Glutamatergic neuron (in vitro differentiated cells): Measurements from ENCODE around the gene PPFIBP2. TPM values are rescaled to one million over a fixed set of nuclear protein-coding genes. Genes with fewer than 3 reads are reported as not detected.
"Not testable (repeated sequence)": the region's sequence is repeated elsewhere in the genome, so short reads cannot be mapped to it uniquely, and the experiment has no call there.

ENCODE experiments used
- DNase-seq: peaks from one replicate; pipeline ENCODE4 v3.0.0; 2022
- H3K27ac Mint-ChIP-seq: one replicate; pipeline ENCODE4 v1.8.0; 2020; ENCODE audit warnings: mild to moderate bottlenecking, mixed read lengths, inconsistent platforms; ENCODE audit not compliant: unreplicated experiment
- H3K27me3 Mint-ChIP-seq: one replicate; pipeline ENCODE4 v1.8.0; 2020; ENCODE audit warnings: mild to moderate bottlenecking, moderate library complexity, mixed read lengths, inconsistent platforms; ENCODE audit not compliant: unreplicated experiment
- H3K36me3 Mint-ChIP-seq: one replicate; pipeline ENCODE4 v1.8.0; 2020; ENCODE audit warnings: mild to moderate bottlenecking, mixed read lengths, inconsistent platforms; ENCODE audit not compliant: unreplicated experiment
- H3K4me1 Mint-ChIP-seq: one replicate; pipeline ENCODE4 v1.8.0; 2020; ENCODE audit warnings: mild to moderate bottlenecking, low read depth, mixed read lengths, inconsistent platforms; ENCODE audit not compliant: unreplicated experiment
- H3K4me3 Mint-ChIP-seq: one replicate; pipeline ENCODE4 v1.8.0; 2020; ENCODE audit warnings: mild to moderate bottlenecking, mixed read lengths, inconsistent platforms; ENCODE audit not compliant: unreplicated experiment
- H3K9me3 Mint-ChIP-seq: one replicate; pipeline ENCODE4 v1.8.0; 2020; ENCODE audit warnings: mild to moderate bottlenecking, moderate library complexity, mixed read lengths, inconsistent platforms; ENCODE audit not compliant: unreplicated experiment
- CTCF ChIP-seq: fragments of 200-600 bp; sonication (generic); IDR thresholded peaks from one replicate; pipeline ENCODE4 v1.5.0; 2021; ENCODE audit not compliant: partially characterized antibody, unreplicated experiment
- total RNA-seq: library from RNA; stranded (reverse); fragmentation: NEBNext Ultra II Directional; extraction: Animal tissue kit (Norgen Biotek cat#: 25700); gene quantifications from one replicate; pipeline ENCODE4 v1.2.1, GENCODE V29; 2021; ENCODE audit not compliant: unreplicated experiment

PPFIBP2 gene
- total RNA-seq, 1 donor from 2014 or later = 1.5 TPM

- no peaks in the 10 kb centered on the region for H3K36me3 Mint-ChIP-seq
- peak overlapping the region; percentile 16 for H3K4me3 Mint-ChIP-seq
- H3K4me1 Mint-ChIP-seq = no peaks in the 10 kb centered on the region
- H3K9me3 Mint-ChIP-seq = peaks cover 3% of the 10 kb centered on the region
- TF ChIP-seq CTCF = no peak
- DNase-seq = peak; percentile 31
- no peak overlapping the region for H3K27ac Mint-ChIP-seq
- peaks cover 8% of the 10 kb centered on the region for H3K27me3 Mint-ChIP-seq
Observed at GRCh38 chr11:7514099-7514591, 346 bp downstream of the PPFIBP2 start.

GRCh38 chr11:7515447-7515886 is 1.7 kb downstream of the PPFIBP2 start:
- peaks cover 8% of the 10 kb centered on the region for H3K27me3 Mint-ChIP-seq
- DNase-seq = no peak
- H3K4me3 Mint-ChIP-seq = no peak overlapping the region
- no peaks in the 10 kb centered on the region for H3K4me1 Mint-ChIP-seq
- TF ChIP-seq CTCF = no peak
- no peak overlapping the region for H3K27ac Mint-ChIP-seq
- peaks cover 3% of the 10 kb centered on the region for H3K9me3 Mint-ChIP-seq
- no peaks in the 10 kb centered on the region for H3K36me3 Mint-ChIP-seq

- no peak for DNase-seq
- TF ChIP-seq CTCF = no peak
- Mint-ChIP-seq H3K27ac (no peak overlapping the region), H3K36me3 (no peaks in the 10 kb centered on the region), H3K27me3 (peaks cover 8% of the 10 kb centered on the region), H3K4me3 (no peak overlapping the region), H3K4me1 (no peaks in the 10 kb centered on the region), H3K9me3 (peaks cover 3% of the 10 kb centered on the region)
Observed at GRCh38 chr11:7516475-7516874, 2.7 kb downstream of the PPFIBP2 start.

GRCh38 chr11:7517743-7518142 is 3.9 kb downstream of the PPFIBP2 start:
- H3K36me3 Mint-ChIP-seq, H3K4me3 Mint-ChIP-seq, H3K9me3 Mint-ChIP-seq, H3K27ac Mint-ChIP-seq, H3K27me3 Mint-ChIP-seq, DNase-seq, H3K4me1 Mint-ChIP-seq: not testable (repeated sequence)

GRCh38 chr11:7518811-7519562 is 5.2 kb downstream of the PPFIBP2 start:
- H3K4me3 Mint-ChIP-seq = no peak overlapping the region
- no peak for TF ChIP-seq CTCF
- peaks cover 6% of the 10 kb centered on the region for H3K27me3 Mint-ChIP-seq
- H3K27ac Mint-ChIP-seq = no peak overlapping the region
- H3K9me3 Mint-ChIP-seq = no peaks in the 10 kb centered on the region
- no peaks in the 10 kb centered on the region for H3K36me3 Mint-ChIP-seq
- no peaks in the 10 kb centered on the region for H3K4me1 Mint-ChIP-seq
- no peak for DNase-seq
